Hepatocyte (in vitro differentiated cells): ENCODE measurements around the gene KIF3A.

Experiments used
- CTCF ChIP-seq: fragments of 200-600 bp; sonication (generic); IDR thresholded peaks from 2 replicates; pipeline ENCODE4 v1.5.1; 2016; ENCODE audit warnings: antibody characterized with exemption, mild to moderate bottlenecking; ENCODE audit not compliant: poor library complexity
- EZH2phosphoT487 ChIP-seq: fragments of 200-600 bp; sonication (generic); IDR thresholded peaks from one replicate; pipeline ENCODE4 v1.6.1; 2018; ENCODE audit warnings: antibody characterized with exemption, mild to moderate bottlenecking, low read depth, moderate library complexity; ENCODE audit not compliant: unreplicated experiment, severe bottlenecking

GRCh38 chr5:132653716-132654115, 83.6 kb downstream of the KIF3A start:
- TF ChIP-seq CTCF = no peak
- no peak for TF ChIP-seq EZH2phosphoT487
